CD8-positive, alpha-beta memory T cell (primary cell): ENCODE results near the gene HEATR3. TPM values are rescaled to one million over a fixed set of nuclear protein-coding genes. Genes with fewer than 3 reads are reported as not detected.
A peak's percentile ranks its signal among the peaks of the same experiment; 100 is the strongest.

Source experiments
- CTCF ChIA-PET: fragments of 350-600 bp; sonication (Branson Sonifier 250); formaldehyde crosslinking; loops from one replicate; lab custom pipeline; 2021; ENCODE audit warnings: antibody characterized with exemption; lab: Charles Lee
- POLR2A ChIA-PET: fragments of 350-600 bp; sonication (Branson Sonifier 250); formaldehyde crosslinking; loops from one replicate; lab custom pipeline; 2021; ENCODE audit warnings: antibody characterized with exemption; lab: Charles Lee
- DNase-seq, 5 donors: peaks; one replicate each; pipeline versions ENCODE4 v3.0.0 to v3.0.0-alpha.2; 2020 to 2022; ENCODE audit warnings: mixed read lengths in 1 of 5
- H3K27ac ChIP-seq: one replicate; pipeline ENCODE4 v1.7.0; 2013; ENCODE audit warnings: low read depth, mild to moderate bottlenecking, low read length, moderate library complexity
- H3K27me3 ChIP-seq: 2 replicates; pipeline ENCODE4 v1.7.0; 2013; ENCODE audit warnings: low read length, mild to moderate bottlenecking; ENCODE audit not compliant: insufficient read depth, poor library complexity, severe bottlenecking
- H3K36me3 ChIP-seq: 2 replicates; pipeline ENCODE4 v1.7.0; 2013; ENCODE audit warnings: mild to moderate bottlenecking, low read length, moderate library complexity; ENCODE audit not compliant: insufficient read depth
- H3K4me1 ChIP-seq: 2 replicates; pipeline ENCODE4 v1.7.0; 2013; ENCODE audit warnings: mild to moderate bottlenecking, low read length, moderate library complexity; ENCODE audit not compliant: insufficient read depth
- H3K4me3 ChIP-seq: 2 replicates; pipeline ENCODE4 v1.7.0; 2013; ENCODE audit warnings: mild to moderate bottlenecking, low read length
- H3K9me3 ChIP-seq: 2 replicates; pipeline ENCODE4 v1.7.0; 2013; ENCODE audit warnings: mild to moderate bottlenecking, low read length
- H3K27ac Mint-ChIP-seq, 8 donors: one replicate each; pipeline ENCODE4 v1.8.0; 2020 to 2021; ENCODE audit warnings: mixed read lengths in 8 of 8, mild to moderate bottlenecking in 6 of 8, inconsistent platforms in 3 of 8, moderate library complexity in 3 of 8
- H3K27me3 Mint-ChIP-seq, 2 donors: one replicate each; pipeline ENCODE4 v1.8.0; 2020 to 2021; ENCODE audit warnings: mixed read lengths in 2 of 2, mild to moderate bottlenecking in 1 of 2, moderate library complexity in 1 of 2
- H3K36me3 Mint-ChIP-seq, 3 donors: one replicate each; pipeline ENCODE4 v1.8.0; 2020 to 2021; ENCODE audit warnings: mixed read lengths in 3 of 3, inconsistent platforms in 1 of 3, mild to moderate bottlenecking in 1 of 3
- H3K4me1 Mint-ChIP-seq, 3 donors: one replicate each; pipeline ENCODE4 v1.8.0; 2020 to 2021; ENCODE audit warnings: mixed read lengths in 3 of 3, inconsistent platforms in 1 of 3, mild to moderate bottlenecking in 1 of 3
- H3K4me3 Mint-ChIP-seq, 7 donors: one replicate each; pipeline ENCODE4 v1.8.0; 2020 to 2021; ENCODE audit warnings: mixed read lengths in 7 of 7, mild to moderate bottlenecking in 6 of 7, moderate library complexity in 4 of 7, inconsistent platforms in 2 of 7
- H3K9me3 Mint-ChIP-seq, 5 donors: one replicate each; pipeline ENCODE4 v1.8.0; 2020 to 2022; ENCODE audit warnings: mixed read lengths in 5 of 5, mild to moderate bottlenecking in 3 of 5, moderate library complexity in 2 of 5, inconsistent platforms in 1 of 5
- polyA plus RNA-seq: library from polyadenylated mRNA; unstranded; fragments of 300-500 nt; fragmentation: Illumina TruSeq; gene quantifications from one replicate; pipeline ENCODE4 v1.2.3, GENCODE V29; 2021
- total RNA-seq, 2 experiments: library from RNA; stranded (reverse); gene quantifications; one replicate each; pipeline ENCODE4 v1.2.3, GENCODE V29; 2021

The HEATR3 gene
- total and polyA plus RNA-seq, 3 experiments from 2014 or later, result 7.4 to 26.2 (median 25.5) TPM

GRCh38 chr16:50086176-50086575 lies 20.4 kb downstream of the HEATR3 start:
- H3K4me3 ChIP-seq, result no peak overlapping the region
- Mint-ChIP-seq H3K4me1 (peaks cover 1 to 7% (median 4%) of the 10 kb centered on the region in 3 donors), H3K9me3 (no peaks in the 10 kb centered on the region), H3K27me3 (no peaks in the 10 kb centered on the region), H3K27ac (no peak overlapping the region), H3K36me3 (peaks cover 3 to 75% (median 48%) of the 10 kb centered on the region in 3 donors), H3K4me3 (no peak overlapping the region)
- ChIA-PET CTCF (no interaction called here), POLR2A (no interaction called here)
- peaks cover 22% of the 10 kb centered on the region for H3K36me3 ChIP-seq
- no peaks in the 10 kb centered on the region for H3K27me3 ChIP-seq
- DNase-seq, result no peak
- no peak overlapping the region for H3K27ac ChIP-seq
- H3K4me1 ChIP-seq, result no peaks in the 10 kb centered on the region
- no peaks in the 10 kb centered on the region for H3K9me3 ChIP-seq

GRCh38 chr16:50088302-50088701 lies 22.5 kb downstream of the HEATR3 start:
- H3K9me3 Mint-ChIP-seq, result no peaks in the 10 kb centered on the region
- Histone ChIP-seq H3K36me3 (peaks cover 22% of the 10 kb centered on the region), H3K27me3 (no peaks in the 10 kb centered on the region), H3K4me3 (no peak overlapping the region), H3K4me1 (no peaks in the 10 kb centered on the region), H3K9me3 (no peaks in the 10 kb centered on the region), H3K27ac (no peak overlapping the region)
- H3K27ac Mint-ChIP-seq, result peak overlapping the region in 1 of 8 donors; percentile 8
- H3K27me3 Mint-ChIP-seq, result no peaks in the 10 kb centered on the region
- ChIA-PET POLR2A (no interaction called here), CTCF (no interaction called here)
- peaks cover 3 to 73% (median 40%) of the 10 kb centered on the region in 3 donors for H3K36me3 Mint-ChIP-seq
- H3K4me3 Mint-ChIP-seq, result no peak overlapping the region
- H3K4me1 Mint-ChIP-seq, result no peaks in the 10 kb centered on the region
- no peak for DNase-seq

DNA sequence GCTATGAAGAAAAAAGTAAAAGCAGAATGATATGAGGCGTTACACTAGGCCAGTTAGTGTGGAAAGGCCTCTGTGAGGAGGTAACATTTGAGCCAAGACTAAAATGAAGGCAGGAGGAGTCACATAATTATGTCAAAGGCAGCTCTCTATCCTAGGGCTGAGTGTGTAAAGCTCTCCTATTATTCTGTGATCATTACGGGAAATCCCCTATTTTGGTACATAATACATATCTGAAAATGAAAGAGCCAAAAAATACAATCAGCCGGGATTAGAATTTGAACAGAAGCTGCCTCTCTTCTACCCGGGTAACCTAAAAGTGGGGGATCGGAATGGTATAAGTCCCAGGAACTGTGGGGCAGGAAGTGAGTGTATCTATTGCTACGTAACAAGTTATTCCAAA lies 27.1 kb downstream of the HEATR3 start:
- ChIA-PET POLR2A (no interaction called here), CTCF (no interaction called here)
- peaks cover 8 to 54% (median 19%) of the 10 kb centered on the region in 3 donors for H3K36me3 Mint-ChIP-seq
- Histone ChIP-seq H3K4me3 (no peak overlapping the region), H3K27ac (no peak overlapping the region), H3K4me1 (no peaks in the 10 kb centered on the region), H3K27me3 (no peaks in the 10 kb centered on the region), H3K9me3 (no peaks in the 10 kb centered on the region), H3K36me3 (no peaks in the 10 kb centered on the region)
- DNase-seq, result no peak
- no peak overlapping the region for H3K4me3 Mint-ChIP-seq
- peaks cover 0 to 4% (median 1%) of the 10 kb centered on the region in 3 donors for H3K4me1 Mint-ChIP-seq
- H3K27ac Mint-ChIP-seq, result peak overlapping the region in 2 of 8 donors; percentile 54 to 66
- no peaks in the 10 kb centered on the region for H3K27me3 Mint-ChIP-seq
- no peaks in the 10 kb centered on the region for H3K9me3 Mint-ChIP-seq

DNA sequence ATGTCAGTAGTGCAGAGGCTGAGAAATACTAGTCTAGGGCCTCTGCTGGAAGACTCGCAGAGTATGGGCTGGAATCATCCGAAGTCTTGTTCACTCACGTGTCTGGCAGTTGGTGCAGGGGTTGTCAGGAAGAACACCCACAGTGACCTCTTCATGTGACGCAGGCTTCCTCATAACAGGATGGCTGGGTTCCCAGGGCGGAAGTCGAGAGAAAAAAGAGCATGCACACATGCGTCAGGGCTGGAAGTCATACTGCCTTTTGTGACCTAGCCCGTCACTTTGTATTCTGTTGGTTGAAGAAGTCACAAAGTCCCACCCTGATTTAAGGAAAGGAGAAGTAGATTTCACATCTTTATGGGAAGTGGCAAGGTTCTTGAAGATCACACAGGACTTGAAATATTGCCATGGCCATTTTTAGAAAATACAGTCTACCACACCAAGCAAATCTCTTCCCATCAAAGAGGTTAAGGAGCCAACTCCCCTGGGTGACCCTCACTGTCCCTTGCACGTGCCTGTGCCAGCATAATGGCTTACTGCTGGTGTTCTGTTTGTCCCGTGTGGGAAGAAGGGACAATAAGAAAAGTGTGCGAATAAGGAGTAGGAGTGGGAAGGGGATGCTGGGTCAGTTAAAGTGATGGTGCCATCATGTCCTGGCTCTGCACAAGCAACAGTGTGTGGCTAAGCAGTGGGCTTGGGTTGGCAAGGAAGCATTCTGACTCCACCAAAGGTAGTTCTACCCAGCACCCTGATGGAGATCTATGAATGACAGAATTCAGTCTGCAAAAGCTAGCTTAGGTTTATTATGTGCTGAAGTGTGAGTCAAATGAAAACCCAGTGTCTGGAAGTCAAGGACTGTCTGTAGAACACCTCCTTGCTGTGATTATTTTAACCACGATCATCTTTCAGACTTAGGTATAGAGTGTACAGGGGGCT lies 28.1 kb downstream of the HEATR3 start:
- H3K4me3 Mint-ChIP-seq, result no peak overlapping the region
- CTCF ChIA-PET, result no interaction called here
- H3K27me3 Mint-ChIP-seq, result no peaks in the 10 kb centered on the region
- H3K27ac ChIP-seq, result no peak overlapping the region
- POLR2A ChIA-PET, result no interaction called here
- H3K9me3 Mint-ChIP-seq, result no peaks in the 10 kb centered on the region
- no peaks in the 10 kb centered on the region for H3K4me1 ChIP-seq
- peak overlapping the region in 6 of 8 donors; percentile 5 to 42 (median 28) for H3K27ac Mint-ChIP-seq
- DNase-seq, result no peak
- no peaks in the 10 kb centered on the region for H3K27me3 ChIP-seq
- H3K9me3 ChIP-seq, result no peaks in the 10 kb centered on the region
- peaks cover 8 to 46% (median 16%) of the 10 kb centered on the region in 3 donors for H3K36me3 Mint-ChIP-seq
- peaks cover 0 to 4% (median 1%) of the 10 kb centered on the region in 3 donors for H3K4me1 Mint-ChIP-seq
- H3K4me3 ChIP-seq, result no peak overlapping the region
- H3K36me3 ChIP-seq, result no peaks in the 10 kb centered on the region

DNA sequence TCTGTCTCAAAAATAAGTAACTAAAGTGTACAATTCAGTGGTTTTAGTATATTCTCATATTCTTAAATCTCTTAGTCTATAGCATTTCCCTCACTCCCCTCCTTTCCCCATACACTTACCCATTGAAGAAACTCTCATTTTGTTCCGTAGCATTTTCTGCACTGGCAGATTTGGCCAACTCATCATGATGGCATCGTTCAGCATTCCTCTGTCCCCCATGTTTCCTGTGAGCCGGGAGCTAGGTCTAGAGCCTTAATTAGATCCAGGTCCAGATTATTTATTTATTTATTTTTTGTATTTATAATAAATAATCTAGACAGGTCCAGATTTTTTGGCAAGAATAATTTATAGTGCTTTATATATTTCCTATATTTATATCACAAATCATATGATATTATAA lies 31.0 kb downstream of the HEATR3 start:
- no peaks in the 10 kb centered on the region for H3K27me3 ChIP-seq
- peak overlapping the region in 1 of 8 donors; percentile 25 for H3K27ac Mint-ChIP-seq
- no peaks in the 10 kb centered on the region for H3K27me3 Mint-ChIP-seq
- H3K9me3 ChIP-seq, result no peaks in the 10 kb centered on the region
- no peak overlapping the region for H3K4me3 Mint-ChIP-seq
- H3K4me1 ChIP-seq, result no peaks in the 10 kb centered on the region
- no peak overlapping the region for H3K27ac ChIP-seq
- peaks cover 18% of the 10 kb centered on the region for H3K36me3 ChIP-seq
- ChIA-PET CTCF (interaction anchor here (0.6 to 1.0 kb wide), 2 partner anchors 32 to 114 kb away, joined by 3 read pairs; no protein-coding TSS in a partner anchor), POLR2A (no interaction called here)
- H3K36me3 Mint-ChIP-seq, result peaks cover 9 to 61% (median 17%) of the 10 kb centered on the region in 3 donors
- H3K4me1 Mint-ChIP-seq, result peaks cover 0 to 4% (median 1%) of the 10 kb centered on the region in 3 donors
- no peak overlapping the region for H3K4me3 ChIP-seq
- no peak for DNase-seq
- no peaks in the 10 kb centered on the region for H3K9me3 Mint-ChIP-seq

DNA sequence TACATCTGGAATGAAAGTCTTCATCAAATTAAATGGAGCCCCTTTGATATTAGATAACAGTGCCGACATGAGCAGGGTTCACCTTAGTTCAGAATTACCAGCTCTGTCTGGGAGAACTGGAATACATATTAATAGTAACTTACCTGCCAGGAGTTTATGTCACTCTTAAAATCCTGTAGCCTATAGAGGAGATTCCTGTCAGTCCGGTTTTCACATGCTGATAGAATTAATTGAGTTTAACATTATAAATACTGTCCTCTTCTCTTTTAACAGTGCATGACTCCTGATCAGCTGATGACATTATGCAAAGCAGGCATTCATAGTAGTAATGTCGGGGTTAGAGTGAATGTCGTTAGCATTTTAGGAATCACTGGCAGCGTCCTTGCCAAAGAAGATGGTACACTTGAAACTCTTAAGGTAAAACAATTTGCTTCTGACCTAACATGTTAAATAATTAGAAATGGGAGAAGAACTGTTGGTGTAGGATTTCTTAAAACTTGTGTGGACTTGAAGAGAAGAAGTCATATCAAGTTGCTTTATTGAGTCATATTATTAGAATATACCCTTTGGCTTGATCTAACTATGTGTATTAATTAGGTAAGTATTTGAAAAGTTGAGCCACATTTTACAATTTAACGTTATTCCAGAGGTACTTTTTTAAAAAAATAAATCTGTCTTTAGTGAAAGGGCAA lies 34.3 kb downstream of the HEATR3 start:
- CTCF ChIA-PET, result no interaction called here
- no peak overlapping the region for H3K4me3 Mint-ChIP-seq
- H3K4me1 Mint-ChIP-seq, result no peaks in the 10 kb centered on the region
- Histone ChIP-seq H3K27me3 (no peaks in the 10 kb centered on the region), H3K4me3 (no peak overlapping the region), H3K4me1 (no peaks in the 10 kb centered on the region), H3K27ac (no peak overlapping the region), H3K36me3 (peaks cover 33% of the 10 kb centered on the region), H3K9me3 (no peaks in the 10 kb centered on the region)
- no peaks in the 10 kb centered on the region for H3K9me3 Mint-ChIP-seq
- H3K27ac Mint-ChIP-seq, result no peak overlapping the region
- no peaks in the 10 kb centered on the region for H3K27me3 Mint-ChIP-seq
- POLR2A ChIA-PET, result no interaction called here
- DNase-seq, result no peak
- H3K36me3 Mint-ChIP-seq, result peaks cover 9 to 70% (median 22%) of the 10 kb centered on the region in 3 donors

- ChIA-PET CTCF (interaction anchor here (1.1 kb wide), 2 partner anchors 35 to 37 kb away, joined by 3 read pairs; partner anchors contain the start of gene HEATR3), POLR2A (no interaction called here)
- H3K27ac ChIP-seq, result no peak overlapping the region
- Mint-ChIP-seq H3K27ac (no peak overlapping the region), H3K4me3 (no peak overlapping the region), H3K9me3 (no peaks in the 10 kb centered on the region), H3K4me1 (no peaks in the 10 kb centered on the region), H3K27me3 (no peaks in the 10 kb centered on the region), H3K36me3 (peaks cover 16 to 74% (median 24%) of the 10 kb centered on the region in 3 donors)
- H3K9me3 ChIP-seq, result no peaks in the 10 kb centered on the region
- H3K4me1 ChIP-seq, result no peaks in the 10 kb centered on the region
- H3K4me3 ChIP-seq, result no peak overlapping the region
- H3K36me3 ChIP-seq, result peaks cover 33% of the 10 kb centered on the region
- H3K27me3 ChIP-seq, result no peaks in the 10 kb centered on the region
- no peak for DNase-seq
Observed at GRCh38 chr16:50102051-50102746, 36.4 kb downstream of the HEATR3 start.
